CD4-positive, alpha-beta T cell treated with Interleukin-17A for 1 hour (primary cell): ENCODE data around the gene TULP3.
A peak's percentile ranks its signal among the peaks of the same experiment; 100 is the strongest.

Source experiments
- DNase-seq: peaks from one replicate; pipeline ENCODE4 v3.0.0-alpha.2; 2020

The TULP3 gene

DNA sequence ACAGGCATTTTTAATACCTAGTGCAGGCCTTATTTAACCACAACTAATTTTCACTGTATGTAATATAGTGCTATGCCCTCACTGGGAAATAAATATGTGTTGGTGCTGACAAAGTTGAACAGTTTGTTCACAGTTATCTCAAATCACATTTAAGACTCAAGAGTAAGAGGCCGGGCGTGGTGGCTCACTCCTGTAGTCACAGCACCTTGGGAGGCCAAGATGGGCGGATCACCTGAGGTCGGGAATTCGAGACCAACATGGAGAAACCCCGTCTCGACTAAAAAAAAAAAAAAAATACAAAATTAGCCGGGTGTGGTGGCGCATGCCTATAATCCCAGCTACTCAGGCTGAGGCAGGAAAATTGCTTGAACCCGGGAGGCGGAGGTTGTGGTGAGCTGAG lies 45.6 kb downstream of the TULP3 start:
- no peak for DNase-seq

- DNase-seq: no peak
Observed at GRCh38 chr12:2937500-2937899, 46.8 kb downstream of the TULP3 start.

GRCh38 chr12:2939191-2939590 lies 48.5 kb downstream of the TULP3 start:
- no peak for DNase-seq

DNA sequence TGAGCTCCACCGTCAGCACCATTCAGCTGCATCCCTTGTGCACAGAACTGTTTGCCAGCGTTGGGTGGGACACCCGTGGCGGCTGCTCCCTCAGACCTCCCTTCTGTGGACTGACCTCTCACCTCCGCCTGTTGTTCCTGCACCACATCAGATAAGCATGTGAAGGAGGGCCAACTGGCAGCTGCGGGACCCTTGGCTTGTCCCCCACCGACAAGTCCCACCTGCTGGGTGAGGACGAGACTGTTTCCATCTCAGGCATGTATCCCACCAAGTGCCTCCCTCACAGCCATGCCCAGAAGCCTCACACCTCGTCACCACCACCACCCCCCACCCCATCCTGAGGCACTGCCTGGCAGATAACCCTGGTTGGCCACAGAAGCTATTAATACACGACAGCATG lies 49.9 kb downstream of the TULP3 start:
- no peak for DNase-seq

DNA sequence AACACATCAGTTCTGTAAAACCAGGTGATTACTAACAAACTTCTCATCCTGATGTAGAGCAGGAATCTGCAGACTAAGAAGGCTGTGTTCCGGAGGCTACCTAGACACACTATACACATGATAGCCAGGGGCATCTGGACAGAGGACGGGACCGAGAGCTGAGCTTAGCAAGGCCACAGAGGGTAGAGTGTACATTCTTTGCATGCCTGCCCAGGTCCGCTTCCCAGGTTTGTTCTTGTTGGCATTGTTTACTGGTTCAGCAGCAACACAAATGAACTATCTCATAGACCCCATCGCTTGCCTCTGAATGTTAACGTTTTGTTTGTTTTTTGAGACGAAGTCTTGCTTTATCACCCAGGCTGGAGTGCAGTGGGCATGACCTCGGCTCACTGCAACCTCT lies 50.8 kb downstream of the TULP3 start:
- no peak for DNase-seq

DNA sequence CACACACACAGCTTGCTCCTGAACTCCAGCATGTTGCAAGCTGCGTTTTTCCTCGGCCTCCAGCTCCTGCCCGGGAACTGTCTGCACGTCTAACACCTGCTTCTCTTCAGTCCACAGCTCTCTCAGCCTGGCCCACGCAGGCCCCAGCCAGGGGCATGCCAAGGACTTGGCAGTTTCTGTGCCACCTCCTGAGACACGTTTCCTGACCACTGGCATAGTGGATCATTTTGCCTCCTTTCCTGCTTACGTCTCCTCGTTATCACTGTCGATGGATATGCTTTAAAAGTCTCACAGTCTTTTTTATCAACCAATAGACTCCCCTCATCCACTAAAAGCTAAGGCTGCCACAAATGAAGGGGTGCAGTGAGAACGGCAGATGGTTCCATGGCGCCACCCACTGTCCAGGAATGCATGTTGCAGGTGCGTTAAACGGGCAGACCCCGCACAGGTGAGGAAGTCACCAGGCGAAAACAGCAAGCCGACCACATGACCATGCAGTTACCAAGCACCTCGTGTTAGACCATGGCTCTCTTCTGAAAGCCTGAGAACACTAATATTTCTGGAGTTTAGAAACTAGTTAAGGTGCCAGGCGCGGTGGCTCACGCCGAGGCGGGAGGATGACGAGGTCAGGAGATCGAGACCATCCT lies 53.8 kb downstream of the TULP3 start:
- DNase-seq: peak; percentile 53

GRCh38 chr12:2949411-2949810 lies 58.7 kb downstream of the TULP3 start:
- no peak for DNase-seq

- DNase-seq: no peak
Observed at GRCh38 chr12:2955888-2956287, 65.2 kb downstream of the TULP3 start.

DNA sequence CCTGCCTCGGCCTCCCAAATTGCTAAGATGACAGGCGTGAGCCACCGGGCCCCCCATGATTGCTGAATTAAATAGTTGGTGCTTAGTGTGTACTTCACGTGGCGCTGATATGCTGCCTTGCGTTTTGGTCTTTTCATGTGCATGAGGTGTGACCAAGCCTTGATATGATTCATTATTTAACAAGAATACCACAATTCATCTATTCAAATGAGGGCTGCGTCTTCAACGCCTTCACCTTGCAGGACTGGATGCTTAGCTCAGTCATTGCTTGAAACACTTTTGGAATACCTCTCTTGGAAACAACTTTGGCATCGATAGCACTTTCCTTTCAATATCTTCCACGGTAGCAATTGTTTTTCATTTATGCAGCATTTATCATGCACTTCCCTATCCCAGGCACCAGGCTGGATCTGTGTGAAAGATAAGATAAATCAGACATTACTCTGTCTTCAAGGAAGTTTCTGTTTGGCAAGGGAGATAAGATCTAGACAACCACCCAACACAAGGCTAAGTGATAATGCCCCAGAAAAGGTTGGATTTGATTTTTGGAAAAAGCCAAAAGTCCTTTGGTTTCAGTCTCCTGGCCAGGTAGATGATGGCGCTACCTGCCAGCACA lies 67.2 kb downstream of the TULP3 start:
- no peak for DNase-seq

GRCh38 chr12:2958432-2959191 lies 67.9 kb downstream of the TULP3 start:
- DNase-seq: no peak

DNA sequence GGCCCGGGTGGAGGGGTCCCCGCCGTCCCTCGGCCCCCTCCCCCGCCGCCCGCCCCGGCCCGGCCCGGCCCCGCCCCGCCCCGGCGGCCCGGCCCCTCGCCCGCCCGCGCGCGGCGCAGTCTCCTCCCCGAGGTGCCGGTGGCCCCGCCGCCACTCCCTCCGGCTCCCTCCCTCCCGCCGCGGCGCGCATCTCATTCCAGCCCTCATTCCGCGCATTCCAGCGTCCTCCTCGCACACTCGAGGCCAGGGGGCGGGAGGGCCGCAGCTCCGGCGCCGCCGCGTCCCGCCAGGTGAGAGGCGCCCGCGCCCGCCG lies 68.5 kb downstream of the TULP3 start, which contains the start of gene TEAD4:
Gene TEAD4 (plus strand): TSS at position 206 of the 313 bp plus-strand sequence.
- no peak for DNase-seq

- no peak for DNase-seq
Observed at GRCh38 chr12:2959505-2960389, 69.1 kb downstream of the TULP3 start.

DNA sequence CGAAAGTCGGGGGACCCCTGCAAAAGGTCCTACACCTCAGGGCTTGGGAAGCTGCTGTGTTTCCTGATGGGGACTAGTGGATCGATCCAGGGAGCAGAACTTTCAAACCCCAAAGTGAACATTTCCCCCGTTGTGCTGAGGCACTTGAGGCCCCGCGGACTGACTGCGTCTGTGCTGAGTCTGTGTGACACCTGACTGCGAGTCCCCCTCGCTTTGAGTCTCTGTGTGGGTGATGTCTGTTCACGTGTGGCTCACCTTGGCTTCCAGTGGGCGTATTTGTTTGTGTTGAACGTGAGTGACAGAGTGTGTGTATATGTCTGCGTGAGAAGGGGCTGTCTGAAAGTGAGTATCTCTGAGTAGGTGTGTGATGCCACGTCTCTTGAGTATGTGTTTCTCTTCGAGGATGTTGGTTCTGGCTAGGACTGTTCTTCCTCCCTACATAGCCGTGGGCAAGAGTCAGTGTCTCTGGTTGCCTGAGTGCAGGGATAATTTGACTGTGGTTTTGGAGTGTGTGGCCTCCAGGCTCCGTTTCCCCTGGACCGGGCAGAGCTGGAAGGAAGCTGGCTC lies 69.8 kb downstream of the TULP3 start:
- no peak for DNase-seq

GRCh38 chr12:2960996-2961616 lies 70.4 kb downstream of the TULP3 start:
- DNase-seq: no peak

DNA sequence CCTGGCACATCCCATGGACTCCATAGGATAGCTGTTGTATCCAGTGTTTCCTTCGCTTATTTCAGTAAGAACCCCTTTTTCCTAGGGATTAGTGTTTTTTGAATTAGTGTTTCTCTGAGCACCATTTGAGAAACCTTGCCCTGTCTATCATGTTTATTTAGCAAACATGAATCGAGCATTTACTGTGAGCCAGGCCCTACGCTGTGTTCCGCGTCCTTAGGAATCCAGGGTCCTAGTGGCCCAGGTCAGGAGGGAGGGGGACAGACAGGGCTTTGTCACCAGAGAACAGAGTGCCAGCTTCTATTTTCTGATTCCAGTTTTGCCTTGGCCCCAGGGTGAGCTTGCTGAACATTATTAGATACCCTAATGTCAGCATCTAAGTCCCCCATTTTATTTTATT lies 71.0 kb downstream of the TULP3 start:
- DNase-seq: no peak

DNA sequence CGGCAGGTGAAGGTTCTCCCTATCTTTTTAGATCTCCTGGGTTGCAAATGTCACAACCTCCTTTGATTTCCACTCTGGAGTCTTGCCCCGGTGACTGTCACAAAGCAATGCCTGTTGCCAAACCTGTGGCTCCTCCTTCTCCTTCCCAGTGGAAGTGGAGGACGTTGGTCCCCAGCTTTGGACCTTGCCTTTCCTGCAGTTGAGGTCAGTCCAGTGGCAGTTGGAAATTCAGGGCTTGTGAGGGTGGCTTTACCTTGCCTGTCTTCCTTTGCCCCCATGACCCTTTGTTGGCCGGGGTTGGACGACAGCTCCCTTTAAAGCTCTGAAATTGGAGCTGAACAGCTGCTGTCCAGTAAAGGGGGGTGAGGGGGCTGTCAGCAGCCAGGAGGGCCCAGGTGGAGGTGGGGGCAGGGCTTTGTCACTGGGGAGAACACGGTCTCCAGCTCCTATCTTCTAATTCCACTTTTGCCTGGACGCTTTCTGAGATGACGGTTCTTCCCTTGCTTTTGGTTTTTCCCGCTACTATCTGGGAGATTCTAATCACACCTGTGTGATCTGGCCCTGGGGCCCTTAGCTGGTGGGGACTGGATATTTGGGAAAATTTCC lies 72.6 kb downstream of the TULP3 start:
- DNase-seq: no peak

GRCh38 chr12:2963760-2964292 lies 73.1 kb downstream of the TULP3 start:
- DNase-seq: no peak

GRCh38 chr12:2967651-2968050 lies 77.0 kb downstream of the TULP3 start:
- no peak for DNase-seq

DNA sequence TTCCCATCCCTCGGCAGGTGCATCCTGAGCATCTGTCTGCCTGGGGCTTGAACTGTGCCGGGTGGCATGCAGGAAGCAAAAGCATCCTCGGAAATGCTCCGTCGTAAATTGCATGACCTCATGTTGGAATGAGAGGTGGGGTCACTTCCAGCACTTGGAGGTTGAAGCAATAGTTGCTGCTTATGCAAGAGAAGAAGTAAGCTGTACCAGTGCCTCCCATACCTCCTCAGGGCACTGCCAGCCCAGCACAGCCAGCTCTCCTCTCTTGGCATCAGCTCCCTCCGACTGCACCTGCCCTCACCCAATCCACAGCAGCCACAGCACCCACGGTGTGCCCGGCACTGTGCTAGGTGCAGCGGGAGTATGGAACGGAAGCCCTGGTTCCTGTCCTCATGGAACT lies 80.1 kb downstream of the TULP3 start:
- DNase-seq: no peak

GRCh38 chr12:2973566-2973965 lies 82.9 kb downstream of the TULP3 start:
- DNase-seq: no peak

DNA sequence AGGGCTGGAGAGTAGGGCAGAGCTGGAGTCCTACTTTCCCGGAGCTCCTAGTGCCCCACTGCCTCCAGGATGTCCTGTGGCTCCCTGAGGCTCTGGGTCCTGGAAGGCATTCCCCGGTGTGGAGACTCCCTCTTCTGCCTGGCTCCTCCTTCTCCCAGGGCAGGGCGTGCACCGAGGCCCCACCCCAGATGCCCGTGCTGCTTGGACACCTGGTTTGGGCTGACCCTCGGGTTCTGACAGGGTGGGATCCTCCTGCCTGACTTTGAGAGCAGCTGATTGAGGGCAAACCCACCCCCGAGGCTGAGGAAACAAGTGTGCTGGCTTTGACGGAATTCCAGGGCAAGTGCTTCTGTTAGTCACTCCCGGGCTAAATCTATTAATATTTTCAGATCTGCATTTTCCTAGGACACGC lies 83.9 kb downstream of the TULP3 start:
- no peak for DNase-seq

- no peak for DNase-seq
Observed at GRCh38 chr12:2976581-2976996, 85.9 kb downstream of the TULP3 start.
